Thoracic aorta endothelial cell (primary cell): ENCODE results near the gene REP15. TPM values are rescaled to one million over a fixed set of nuclear protein-coding genes. Genes with fewer than 3 reads are reported as not detected.

ENCODE experiments used
- total RNA-seq: library from RNA; depleted of rRNA; stranded (reverse); fragments of >200 nt; gene quantifications from 2 replicates; pipeline ENCODE4 v1.2.3, GENCODE V29; 2012

REP15 gene
- total RNA-seq = 6.3 and 6.6 TPM in 2 replicates

GRCh38 chr12:27696293-27696652 lies at the start of gene REP15:
Gene REP15 (plus strand): TSS chr12:27696447. CDS start chr12:27696563, 116 bp downstream.

GRCh38 chr12:27710592-27711316 lies 14.5 kb downstream of the REP15 start, which contains the start of gene MRPS35:
Gene MRPS35 (plus strand): TSS chr12:27710832. CDS start chr12:27710844, 12 bp downstream.

Other genes with a start within 250 kb of the REP15 start
- gene SMCO2, start 249.7 kb upstream of the REP15 start, total RNA-seq = 0.50 and 0.80 TPM in 2 replicates
- 282 and 317 TPM in 2 replicates for gene PPFIBP1, start 172.2 kb upstream of the REP15 start, total RNA-seq
- 78.5 and 80.7 TPM in 2 replicates for gene MRPS35, start 14.4 kb downstream of the REP15 start, total RNA-seq
- 31.6 and 32.4 TPM in 2 replicates for gene KLHL42, start 83.8 kb downstream of the REP15 start, total RNA-seq
- gene MANSC4, start 83.8 kb downstream of the REP15 start, total RNA-seq = 0.13 and 0.14 TPM in 2 replicates